22Rv1 (cell line): ENCODE data around the gene CDK5R2.

Experiments
- ZFX ChIP-seq: fragments of 450-650 bp; IDR thresholded peaks from 2 replicates; pipeline ENCODE4 v1.6.1; 2017; ENCODE audit warnings: antibody characterized with exemption, borderline replicate concordance
- TF ChIP-seq, protein P1 (sequence below): fragments of 450-650 bp; IDR thresholded peaks from 2 replicates; pipeline ENCODE4 v1.5.1; 2017; ENCODE audit warnings: mild to moderate bottlenecking

DNA sequence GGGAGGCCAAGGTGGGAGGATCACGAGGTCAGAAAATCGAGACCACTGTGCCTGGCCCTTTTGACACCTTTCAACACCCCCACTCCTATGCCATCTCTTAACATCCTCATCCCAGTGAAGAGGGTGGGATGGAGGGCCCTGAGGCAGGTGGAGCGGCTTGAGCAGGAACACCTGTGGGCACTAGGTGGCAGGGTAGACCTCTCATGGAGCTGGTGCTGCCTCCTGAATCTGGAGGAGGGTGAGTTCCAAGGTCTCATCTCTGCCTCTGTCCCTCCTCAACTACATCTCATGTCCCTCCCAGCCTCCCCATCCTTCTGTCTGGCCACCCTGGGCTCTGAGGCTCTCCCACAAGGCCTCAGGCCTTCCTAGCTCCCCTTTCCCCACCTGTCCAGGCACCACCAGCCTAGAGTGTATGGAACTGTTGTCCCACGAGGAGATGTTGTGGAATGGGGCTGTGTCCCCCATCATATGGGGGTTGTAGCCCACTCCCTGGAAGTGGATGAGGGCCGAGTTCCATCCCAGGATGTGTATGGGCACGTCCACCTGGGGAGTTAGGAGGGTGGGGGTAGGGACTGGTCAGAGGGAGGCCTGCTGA lies 50.8 kb downstream of the CDK5R2 start:
- TF ChIP-seq ZFX, result no peak
- TF ChIP-seq, protein P1, sequence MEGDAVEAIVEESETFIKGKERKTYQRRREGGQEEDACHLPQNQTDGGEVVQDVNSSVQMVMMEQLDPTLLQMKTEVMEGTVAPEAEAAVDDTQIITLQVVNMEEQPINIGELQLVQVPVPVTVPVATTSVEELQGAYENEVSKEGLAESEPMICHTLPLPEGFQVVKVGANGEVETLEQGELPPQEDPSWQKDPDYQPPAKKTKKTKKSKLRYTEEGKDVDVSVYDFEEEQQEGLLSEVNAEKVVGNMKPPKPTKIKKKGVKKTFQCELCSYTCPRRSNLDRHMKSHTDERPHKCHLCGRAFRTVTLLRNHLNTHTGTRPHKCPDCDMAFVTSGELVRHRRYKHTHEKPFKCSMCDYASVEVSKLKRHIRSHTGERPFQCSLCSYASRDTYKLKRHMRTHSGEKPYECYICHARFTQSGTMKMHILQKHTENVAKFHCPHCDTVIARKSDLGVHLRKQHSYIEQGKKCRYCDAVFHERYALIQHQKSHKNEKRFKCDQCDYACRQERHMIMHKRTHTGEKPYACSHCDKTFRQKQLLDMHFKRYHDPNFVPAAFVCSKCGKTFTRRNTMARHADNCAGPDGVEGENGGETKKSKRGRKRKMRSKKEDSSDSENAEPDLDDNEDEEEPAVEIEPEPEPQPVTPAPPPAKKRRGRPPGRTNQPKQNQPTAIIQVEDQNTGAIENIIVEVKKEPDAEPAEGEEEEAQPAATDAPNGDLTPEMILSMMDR, result peak; percentile 81
